Measurements from ENCODE around the gene CCP110.

GRCh38 chr16:19524616-19525384, 1.1 kb downstream of the CCP110 start:
- TF ChIP-seq CTCF (conservative IDR thresholded peaks at IDR 0.05; ENCODE audit: low read length) (no peak), EZH2phosphoT487 (IDR thresholded peaks at IDR 0.05; ENCODE audit: borderline replicate concordance) (no peak)

Data from Loucy (cell line).